GM19438 (cell line): Measurements from ENCODE around the gene QRICH1.
A peak's percentile ranks its signal among the peaks of the same experiment; 100 is the strongest.

Source experiments
- ATAC-seq: cut with Tn5 transposase; IDR thresholded peaks from one replicate; pipeline ENCODE4 v1.9.1; 2021; ENCODE audit warnings: low read depth; ENCODE audit not compliant: unreplicated experiment

Gene QRICH1

DNA sequence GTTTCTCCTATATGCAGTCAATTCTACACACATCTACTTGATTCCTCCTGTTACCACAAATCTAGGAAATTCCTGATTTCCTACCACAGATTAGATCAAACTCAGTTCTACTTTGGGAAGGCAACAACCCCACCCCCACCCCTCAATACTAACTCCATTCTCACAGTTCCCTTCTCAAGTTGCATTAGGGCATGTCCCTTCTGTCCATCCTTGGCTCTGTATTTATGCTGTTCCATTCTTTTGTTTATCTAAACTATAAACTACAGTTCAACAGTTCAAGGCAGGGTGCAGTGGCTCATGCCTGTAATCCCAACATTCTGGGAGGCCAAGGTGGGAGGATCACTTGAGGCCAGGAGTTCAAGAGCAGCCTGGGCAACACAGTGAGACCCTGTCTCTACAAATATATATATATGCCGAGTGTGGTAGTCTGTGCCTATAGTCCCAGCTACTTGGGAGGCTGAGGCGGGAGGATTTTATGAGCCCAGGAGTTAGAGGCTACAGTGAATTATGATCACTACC lies 39.5 kb downstream of the QRICH1 start:
- ATAC-seq = no peak

DNA sequence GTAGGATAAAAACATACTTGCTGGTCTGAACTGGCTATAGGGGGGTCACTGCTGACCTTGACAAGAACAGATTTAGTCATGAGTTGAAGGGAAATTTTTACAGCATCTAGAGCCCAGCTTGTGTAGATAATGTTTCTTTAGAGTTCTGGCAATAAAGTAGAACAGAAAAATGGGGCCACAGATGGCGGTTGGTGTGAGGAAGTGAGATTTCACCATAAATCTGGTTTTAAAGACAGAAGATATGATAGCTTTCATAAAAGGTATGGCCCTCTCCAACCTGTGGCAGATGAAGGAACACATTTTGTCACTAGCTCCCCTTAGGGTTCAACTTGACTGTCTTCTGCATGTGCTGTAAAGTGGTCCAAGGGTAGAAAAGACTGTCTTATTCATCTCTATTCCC lies 40.3 kb downstream of the QRICH1 start:
- no peak for ATAC-seq

DNA sequence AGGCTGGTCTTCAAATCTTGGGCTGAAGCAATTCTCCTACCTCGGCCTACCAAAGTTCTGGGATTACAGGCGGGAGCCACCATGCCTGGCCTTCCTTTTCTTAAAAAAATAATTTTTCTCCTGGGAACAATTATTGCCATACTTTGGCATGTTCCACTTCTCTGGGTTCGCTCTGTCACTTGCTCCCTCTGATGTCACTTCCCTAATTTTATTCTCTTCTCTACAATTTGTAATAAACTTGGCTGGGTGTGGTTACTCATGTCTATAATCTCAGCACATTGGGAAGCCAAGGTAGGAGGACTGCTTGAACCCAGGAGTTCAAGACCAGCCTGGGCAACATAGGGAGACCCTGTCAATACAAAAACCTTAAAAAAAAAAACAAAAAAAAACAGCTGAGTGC lies 58.6 kb downstream of the QRICH1 start:
- no peak for ATAC-seq

DNA sequence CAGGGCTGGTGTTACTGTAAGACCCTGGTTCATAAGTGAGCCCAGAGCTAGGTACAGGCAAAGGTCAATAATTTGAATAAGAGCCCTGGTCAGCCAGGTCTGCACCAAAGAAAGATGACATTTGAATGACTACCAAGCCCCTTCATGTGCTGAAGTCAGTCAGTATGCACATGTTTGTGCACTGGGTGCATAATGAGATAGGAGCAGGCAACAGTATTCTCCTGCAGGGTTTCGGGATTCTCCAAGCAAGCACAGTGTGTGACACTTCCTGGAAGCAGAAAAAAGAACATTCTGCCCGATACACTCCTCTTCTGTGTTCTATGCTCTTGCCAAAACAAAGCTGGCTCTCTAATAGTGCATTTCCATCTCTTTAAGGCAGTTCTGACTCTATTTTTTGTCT lies 59.2 kb downstream of the QRICH1 start:
- ATAC-seq = no peak

DNA sequence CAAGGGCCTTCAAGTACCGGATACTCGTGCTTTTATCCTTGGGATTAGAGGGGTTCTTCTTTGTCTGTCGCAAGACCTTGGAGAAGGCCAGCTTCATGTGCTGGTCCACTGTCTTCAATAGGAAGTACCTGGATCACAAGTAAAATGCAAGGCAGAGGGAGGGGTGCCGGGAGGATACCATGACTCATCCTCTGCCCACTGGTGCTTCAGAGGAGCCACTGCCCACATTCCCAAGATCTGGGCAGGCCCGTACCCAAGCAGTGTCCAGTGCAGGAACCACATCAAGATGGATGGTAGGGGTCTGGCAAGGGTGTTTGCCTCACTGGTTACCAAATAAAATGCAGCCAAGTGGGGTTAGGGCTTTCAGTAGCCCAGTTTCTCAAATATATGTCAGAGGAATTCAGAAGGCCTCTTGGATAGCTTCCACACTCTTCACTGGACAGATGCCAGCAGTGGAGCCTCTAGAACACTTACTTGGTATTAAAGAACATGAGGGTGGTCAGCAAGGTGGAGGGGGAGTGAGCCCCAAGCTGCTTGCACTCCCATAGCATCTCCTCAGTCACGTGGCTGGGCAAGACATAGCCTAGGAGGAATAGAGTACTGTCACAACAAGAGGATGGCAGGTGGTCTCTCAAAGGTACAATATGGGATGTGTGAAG lies 61.1 kb downstream of the QRICH1 start:
- no peak for ATAC-seq

DNA sequence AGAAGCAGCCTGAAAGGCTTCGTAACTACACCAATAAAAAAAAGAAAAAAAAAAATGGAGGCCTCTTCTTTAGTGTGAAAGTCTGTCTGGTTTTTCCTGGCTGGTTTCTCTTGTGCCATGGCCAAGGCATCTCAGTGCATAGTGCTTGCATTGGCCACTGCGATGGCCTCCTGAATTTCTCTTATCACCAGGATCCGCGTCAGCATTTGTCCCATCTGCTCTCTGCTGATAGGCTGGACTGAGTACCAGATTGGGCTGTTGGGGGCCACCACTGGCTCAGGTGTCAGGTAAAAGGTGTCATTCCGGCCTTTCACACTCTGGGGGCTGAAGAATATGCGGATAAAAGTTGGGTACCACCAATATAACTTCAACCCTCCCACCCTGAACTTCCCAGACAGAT lies 63.5 kb downstream of the QRICH1 start:
- no peak for ATAC-seq

DNA sequence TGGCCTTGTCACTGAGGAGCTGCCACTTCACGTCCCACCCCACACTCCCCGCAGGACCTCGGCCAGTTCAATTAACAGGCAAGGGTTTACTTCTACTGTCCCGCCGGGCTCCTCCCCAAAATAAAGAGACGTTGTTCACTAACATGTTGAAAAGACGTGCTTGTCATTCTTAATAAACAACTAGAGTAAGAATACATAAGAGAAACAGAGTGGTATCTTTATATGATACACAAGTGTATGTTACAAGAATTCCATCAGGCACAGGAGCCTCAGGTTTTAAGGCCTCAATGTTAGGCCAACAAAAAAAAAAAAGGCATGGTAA lies 64.3 kb downstream of the QRICH1 start:
- no peak for ATAC-seq

DNA sequence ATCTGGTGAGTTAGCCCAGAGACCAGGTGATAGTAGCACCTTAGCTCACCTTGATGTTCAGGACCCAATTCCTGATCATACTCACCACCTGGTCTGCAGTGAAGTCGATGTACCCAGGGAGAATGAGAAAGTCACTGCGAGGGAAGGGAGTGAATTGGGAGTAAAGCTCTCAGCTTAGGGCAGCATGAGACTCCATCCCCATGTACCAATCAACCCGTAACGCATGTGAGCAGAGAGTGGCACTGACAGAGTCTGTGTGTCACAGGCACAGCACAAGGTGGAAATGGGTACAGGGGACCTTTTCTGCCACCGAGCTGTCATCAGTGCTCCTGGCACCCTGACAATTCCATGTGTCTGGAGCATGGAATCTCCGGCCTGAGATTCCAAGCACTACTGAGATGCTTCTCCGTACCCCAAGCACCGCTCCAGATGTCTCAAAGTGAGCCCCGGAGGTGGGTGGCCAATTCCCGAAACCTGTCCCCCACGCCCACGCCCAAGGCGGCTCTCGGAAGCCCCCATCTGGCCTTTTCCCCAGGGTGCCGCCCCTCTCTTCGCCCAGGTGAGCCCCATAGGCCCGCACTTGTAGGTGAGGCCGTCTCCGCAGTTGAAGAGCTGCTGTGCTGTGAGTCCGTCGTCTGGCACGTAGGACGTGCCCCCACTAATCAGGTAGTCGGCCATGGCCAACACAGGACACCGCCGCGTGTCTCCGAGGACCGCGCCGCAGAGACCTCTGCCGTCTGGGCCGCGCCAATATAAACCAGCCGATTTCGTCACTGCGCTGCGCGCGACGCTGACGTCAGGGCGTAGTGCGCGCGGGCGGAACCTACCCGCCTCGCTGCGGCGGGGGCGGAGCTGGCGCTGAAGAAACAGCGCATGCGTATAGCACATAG lies 65.0 kb downstream of the QRICH1 start, which contains the start of gene IMPDH2:
IMPDH2 (minus strand) TSS at position 726 of the 890 bp plus-strand sequence; CDS start at position 678, 48 bp downstream.
- peak; percentile 89 for ATAC-seq

DNA sequence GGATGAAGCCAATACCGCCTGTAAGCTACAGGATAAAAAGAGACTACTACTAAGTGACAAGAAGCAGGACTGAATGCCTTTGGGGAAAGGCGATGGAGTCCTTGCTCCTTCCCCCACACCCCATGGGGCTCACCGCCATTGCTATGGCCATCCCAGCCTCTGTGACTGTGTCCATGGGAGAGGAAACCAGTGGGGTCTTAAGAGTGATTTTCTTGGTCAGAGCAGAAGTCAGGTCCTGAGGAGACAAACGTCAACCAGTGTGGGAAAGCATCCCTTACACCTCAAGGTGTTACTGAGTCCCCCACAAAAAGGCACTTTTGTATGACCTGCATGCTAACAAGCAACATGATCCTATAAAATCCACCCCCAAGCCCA lies 65.6 kb downstream of the QRICH1 start:
- ATAC-seq = no peak

DNA sequence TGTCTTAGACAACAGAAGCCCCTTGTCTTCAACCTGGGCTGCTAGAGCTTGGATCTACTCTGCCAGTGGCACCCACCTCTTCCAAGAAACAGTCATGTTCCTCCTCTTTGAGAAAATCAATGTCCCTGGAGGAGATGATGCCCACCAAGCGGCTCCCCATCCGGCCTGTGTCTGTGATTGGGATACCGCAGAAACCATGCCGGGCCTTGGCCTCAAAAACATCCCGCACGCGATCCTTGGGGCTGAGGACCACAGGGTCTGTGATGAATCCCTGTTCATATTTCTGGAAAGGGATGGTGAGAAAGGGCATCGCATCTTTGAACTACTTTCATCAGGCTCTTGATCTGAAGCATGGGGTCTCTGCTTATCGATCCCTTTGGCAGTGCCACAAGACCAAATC lies 66.2 kb downstream of the QRICH1 start:
- ATAC-seq = no peak

DNA sequence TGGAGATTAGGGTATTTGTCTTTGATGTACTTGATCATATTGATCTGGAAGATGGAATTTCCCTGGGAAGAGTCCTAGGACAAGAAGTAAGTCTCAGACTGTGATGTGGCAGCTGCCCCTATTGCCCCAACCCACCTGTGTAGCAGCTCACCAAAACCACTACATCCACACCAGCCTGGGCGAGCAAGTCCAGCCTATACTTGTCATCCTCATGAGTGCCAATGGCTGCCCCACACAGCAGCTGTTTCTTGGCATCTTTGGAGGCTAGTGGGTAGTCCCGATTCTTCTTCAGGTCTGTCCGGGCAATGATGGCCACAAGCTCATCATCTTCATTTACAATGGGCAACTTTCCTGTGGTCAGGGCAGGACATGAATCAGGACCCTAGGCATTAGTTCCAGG lies 67.3 kb downstream of the QRICH1 start:
- ATAC-seq = no peak

DNA sequence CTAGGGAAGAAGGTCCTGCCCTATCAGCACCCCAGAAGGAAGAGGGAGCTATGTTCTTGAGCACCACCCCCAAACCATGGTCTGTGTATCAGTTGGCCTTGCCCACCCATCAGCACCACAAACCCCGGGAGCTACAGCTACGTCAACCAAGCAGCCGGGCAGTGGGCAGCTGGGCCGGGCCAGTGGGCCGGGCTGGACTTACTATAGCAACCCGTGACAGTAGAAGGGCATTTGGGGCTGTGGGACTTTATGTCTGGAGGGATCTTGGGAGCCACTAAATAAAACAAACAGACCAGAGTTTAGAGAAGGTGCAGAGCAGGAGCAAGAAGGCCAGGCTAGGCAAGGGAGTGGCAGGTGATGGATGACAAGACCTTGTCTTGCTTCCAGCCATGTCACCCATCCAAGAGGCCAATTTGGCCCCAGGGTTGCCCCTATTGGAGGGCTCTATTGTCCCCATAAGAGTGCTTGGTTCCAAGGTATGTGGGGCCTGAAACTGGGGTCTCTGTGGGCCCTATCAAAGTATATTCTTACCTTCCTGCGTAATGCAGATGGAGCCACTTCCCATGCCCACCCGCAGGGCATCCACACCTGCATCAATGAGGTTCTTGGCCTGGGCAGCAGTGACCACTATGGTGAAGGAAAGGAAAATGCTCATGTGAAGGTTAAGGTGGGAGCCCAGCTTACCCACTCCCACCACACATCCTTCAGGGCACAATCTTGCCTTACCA lies 67.9 kb downstream of the QRICH1 start:
- ATAC-seq = no peak

DNA sequence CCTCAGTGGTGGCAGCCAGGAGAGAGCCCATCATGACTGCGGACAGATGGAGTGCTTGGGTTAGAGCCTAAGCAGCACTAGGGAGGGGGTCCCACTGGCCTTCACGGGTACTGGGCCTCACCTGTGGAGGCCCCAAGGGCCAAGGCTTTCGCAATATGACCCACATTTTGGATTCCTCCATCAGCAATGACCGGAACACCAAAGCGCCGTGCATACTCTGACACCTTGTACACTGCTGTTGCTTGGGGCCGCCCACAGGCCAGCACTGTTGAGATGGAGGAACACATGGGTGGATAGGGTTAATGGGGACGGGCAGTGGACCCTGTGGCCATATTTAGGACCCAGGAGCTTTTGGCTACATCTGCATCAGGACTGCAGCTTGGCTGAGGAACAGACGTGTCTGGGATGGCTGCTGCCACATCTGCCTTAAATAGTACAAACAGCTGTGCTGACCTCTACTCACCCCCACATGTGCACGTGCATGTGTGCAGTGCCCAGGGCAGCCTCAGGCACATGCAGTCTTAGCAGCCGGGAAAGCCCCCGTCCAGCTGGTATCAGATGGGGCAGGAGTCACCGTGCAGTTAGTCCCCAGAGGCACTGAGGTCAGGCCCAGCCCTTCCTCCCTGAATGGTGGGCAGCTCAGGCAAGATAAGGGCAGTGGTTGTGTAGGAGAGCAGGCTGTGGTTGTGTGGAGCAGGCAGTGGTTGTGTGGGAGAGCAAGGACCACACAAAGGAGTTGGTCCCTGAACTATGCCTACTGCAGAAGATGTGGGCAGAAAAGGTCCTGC lies 68.7 kb downstream of the QRICH1 start:
- no peak for ATAC-seq

DNA sequence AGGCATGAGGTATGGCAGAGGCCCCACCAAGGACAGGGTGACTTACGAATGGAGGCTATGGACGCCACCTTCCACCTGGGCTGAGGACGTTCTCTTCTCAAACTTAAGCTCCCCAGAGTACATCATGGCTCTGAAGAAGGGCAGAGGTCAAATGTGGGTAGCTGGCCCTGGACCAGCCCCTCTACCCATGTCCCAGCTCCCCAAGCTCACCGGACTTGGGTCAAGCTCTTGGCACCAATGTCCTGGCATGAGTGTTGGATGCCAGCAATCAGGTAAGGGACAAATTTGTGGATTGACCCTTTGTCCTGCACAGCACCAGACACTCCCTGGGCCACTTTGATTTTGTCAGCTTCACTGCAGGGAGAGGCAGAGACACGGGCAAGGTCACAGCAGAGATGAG lies 69.4 kb downstream of the QRICH1 start:
- ATAC-seq = no peak

DNA sequence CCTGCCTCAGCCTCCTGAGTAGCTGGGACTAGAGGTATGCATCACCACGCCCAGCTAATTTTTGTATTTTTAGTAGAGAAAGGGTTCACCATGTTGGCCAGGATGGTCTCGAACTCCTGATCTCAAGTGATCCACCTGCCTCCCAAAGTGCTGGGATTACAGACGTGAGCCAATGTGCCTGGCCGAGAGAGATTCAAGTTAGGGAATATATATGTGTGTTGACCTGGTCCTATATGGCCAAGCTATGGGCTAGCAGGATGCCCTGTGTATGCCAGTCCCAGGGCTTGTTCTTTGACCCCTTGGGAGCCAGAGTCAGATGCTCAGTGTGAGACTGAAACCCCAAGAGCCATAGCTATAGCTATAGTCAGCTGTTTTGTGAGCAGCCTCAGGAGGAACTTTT lies 70.1 kb downstream of the QRICH1 start:
- no peak for ATAC-seq

DNA sequence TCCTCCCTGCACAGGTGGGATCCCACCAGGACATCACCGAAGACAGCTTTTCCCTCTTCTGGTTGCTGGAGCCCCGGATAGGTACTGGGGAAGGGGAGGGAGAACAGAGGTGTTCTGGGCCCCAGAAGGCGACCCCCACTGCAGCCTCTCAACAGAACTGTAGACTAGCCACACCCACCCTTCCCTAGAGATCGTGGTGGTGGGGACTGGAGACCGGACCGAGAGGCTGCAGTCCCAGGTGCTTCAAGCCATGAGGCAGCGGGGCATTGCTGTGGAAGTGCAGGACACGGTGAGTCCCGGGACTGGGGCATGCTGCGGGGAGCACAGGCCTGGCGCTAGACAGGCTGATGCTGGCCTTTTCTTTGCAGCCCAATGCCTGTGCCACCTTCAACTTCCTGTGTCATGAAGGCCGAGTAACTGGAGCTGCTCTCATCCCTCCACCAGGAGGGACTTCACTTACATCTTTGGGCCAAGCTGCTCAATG lies 71.1 kb downstream of the QRICH1 start:
- no peak for ATAC-seq

DNA sequence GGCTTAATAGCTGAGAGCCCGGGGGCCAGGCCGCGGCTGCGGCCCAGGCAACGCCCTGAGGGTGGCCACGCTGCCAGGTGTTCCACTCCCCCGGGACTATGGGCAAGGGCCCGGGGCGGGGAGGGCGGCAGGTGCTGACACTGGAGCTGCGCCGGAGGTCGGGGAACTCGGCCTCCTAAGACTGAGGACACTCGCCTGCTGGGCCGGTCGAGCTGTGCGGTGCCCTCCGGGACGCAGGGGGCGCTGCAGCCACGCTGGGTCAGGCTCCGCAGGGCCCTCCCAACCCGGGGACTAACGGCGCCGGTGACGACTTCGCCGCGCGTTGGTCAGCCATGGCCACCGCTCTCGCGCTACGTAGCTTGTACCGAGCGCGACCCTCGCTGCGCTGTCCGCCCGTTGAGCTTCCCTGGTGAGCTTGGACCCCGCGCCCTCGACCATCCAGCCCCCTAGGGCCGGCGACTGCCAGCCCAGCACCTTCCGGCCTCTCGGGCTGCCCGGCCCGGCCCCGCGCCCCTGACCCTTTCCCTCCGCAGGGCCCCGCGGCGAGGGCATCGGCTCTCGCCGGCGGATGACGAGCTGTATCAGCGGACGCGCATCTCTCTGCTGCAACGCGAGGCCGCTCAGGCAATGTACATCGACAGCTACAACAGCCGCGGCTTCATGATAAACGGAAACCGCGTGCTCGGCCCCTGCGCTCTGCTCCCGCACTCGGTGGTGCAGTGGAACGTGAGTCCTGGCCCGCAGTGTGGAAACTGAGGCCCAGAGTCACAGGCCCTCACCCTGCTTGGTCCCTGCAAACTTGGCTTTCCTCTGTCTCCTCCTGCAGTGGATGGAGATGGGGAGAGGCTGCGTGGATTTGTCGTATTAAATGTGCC lies 71.8 kb downstream of the QRICH1 start, which contains the start of gene NDUFAF3:
NDUFAF3 (plus strand) TSS at position 309 of the 875 bp plus-strand sequence; CDS start at position 333, 24 bp downstream.
- ATAC-seq = peak; percentile 50

DNA sequence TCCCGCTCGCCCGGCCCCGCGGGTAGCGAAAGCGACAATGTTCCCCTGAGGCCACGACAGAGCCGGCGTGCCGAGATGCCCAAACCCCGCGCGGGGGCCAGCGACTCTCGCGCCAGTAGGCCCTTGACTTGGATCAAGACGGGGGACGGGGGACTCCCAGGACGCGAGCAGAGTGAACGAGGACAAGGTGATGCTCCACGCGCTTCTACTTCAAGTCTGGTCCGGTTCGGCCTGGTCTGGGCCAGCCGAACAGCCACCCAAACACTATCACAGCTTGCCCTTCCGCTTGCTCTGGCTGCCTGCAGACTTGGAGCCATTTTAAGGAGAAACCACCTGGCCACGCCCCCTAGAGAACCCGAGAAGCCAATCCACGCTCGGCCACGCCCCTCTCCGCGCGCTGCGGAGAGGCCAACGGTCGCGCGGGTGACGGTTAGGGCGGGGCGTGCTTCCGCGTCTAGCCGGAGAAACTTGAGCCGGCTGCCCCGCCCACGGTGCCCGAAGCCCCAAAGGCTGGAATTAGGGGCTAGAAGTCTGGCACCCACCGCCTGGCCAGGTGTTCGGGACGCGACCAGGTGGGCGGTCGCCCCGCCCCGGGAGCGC lies 72.6 kb downstream of the QRICH1 start:
- ATAC-seq = peak; percentile 42
